ENCODE results near the gene SRBD1. TPM values are rescaled to one million over a fixed set of nuclear protein-coding genes. Genes with fewer than 3 reads are reported as not detected.

Gene SRBD1
- total RNA-seq, 1 experiment from 2014 or later = 22.8 TPM

GRCh38 chr2:45605116-45605515 is 6.0 kb downstream of the SRBD1 start (continued):
- TF ChIP-seq PRDM15 (CRISPR knock-in tag; IDR thresholded peaks at IDR 0.05) = no peak
- no peak for TF ChIP-seq CREB1 (CRISPR knock-in tag; IDR thresholded peaks at IDR 0.05)
- no peak for TF ChIP-seq USF1 (CRISPR knock-in tag; IDR thresholded peaks at IDR 0.05)
- no peak for TF ChIP-seq ATF6 (CRISPR knock-in tag; IDR thresholded peaks at IDR 0.05)
- TF ChIP-seq, protein P1, sequence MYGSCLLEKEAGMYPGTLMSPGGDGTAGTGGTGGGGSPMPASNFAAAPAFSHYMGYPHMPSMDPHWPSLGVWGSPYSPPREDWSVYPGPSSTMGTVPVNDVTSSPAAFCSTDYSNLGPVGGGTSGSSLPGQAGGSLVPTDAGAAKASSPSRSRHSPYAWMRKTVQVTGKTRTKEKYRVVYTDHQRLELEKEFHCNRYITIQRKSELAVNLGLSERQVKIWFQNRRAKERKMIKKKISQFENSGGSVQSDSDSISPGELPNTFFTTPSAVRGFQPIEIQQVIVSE (CRISPR knock-in tag; IDR thresholded peaks at IDR 0.05; ENCODE audit: borderline replicate concordance) = no peak
- TF ChIP-seq ZNF512 (CRISPR knock-in tag; IDR thresholded peaks at IDR 0.05; ENCODE audit: borderline replicate concordance) = no peak
- TF ChIP-seq FOXP1 (CRISPR knock-in tag; IDR thresholded peaks at IDR 0.05; ENCODE audit: borderline replicate concordance) = no peak
- TF ChIP-seq, protein P2, sequence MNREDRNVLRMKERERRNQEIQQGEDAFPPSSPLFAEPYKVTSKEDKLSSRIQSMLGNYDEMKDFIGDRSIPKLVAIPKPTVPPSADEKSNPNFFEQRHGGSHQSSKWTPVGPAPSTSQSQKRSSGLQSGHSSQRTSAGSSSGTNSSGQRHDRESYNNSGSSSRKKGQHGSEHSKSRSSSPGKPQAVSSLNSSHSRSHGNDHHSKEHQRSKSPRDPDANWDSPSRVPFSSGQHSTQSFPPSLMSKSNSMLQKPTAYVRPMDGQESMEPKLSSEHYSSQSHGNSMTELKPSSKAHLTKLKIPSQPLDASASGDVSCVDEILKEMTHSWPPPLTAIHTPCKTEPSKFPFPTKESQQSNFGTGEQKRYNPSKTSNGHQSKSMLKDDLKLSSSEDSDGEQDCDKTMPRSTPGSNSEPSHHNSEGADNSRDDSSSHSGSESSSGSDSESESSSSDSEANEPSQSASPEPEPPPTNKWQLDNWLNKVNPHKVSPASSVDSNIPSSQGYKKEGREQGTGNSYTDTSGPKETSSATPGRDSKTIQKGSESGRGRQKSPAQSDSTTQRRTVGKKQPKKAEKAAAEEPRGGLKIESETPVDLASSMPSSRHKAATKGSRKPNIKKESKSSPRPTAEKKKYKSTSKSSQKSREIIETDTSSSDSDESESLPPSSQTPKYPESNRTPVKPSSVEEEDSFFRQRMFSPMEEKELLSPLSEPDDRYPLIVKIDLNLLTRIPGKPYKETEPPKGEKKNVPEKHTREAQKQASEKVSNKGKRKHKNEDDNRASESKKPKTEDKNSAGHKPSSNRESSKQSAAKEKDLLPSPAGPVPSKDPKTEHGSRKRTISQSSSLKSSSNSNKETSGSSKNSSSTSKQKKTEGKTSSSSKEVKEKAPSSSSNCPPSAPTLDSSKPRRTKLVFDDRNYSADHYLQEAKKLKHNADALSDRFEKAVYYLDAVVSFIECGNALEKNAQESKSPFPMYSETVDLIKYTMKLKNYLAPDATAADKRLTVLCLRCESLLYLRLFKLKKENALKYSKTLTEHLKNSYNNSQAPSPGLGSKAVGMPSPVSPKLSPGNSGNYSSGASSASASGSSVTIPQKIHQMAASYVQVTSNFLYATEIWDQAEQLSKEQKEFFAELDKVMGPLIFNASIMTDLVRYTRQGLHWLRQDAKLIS (CRISPR knock-in tag; IDR thresholded peaks at IDR 0.05; ENCODE audit: borderline replicate concordance) = no peak
- TF ChIP-seq KAT7 (CRISPR knock-in tag; IDR thresholded peaks at IDR 0.05; ENCODE audit: borderline replicate concordance) = no peak
- no peak for TF ChIP-seq ZBTB43 (CRISPR knock-in tag; IDR thresholded peaks at IDR 0.05)
- TF ChIP-seq ZMAT4 (CRISPR knock-in tag; IDR thresholded peaks at IDR 0.05) = no peak

Data from WTC11 (cell line).